GM21360 (cell line): ENCODE results near the gene DDRGK1.
"Not testable (repeated sequence)": the region's sequence is repeated elsewhere in the genome, so short reads cannot be mapped to it uniquely, and the experiment has no call there.

Source experiments
- ATAC-seq: cut with Tn5 transposase; IDR thresholded peaks from one replicate; pipeline ENCODE4 v1.9.1; 2021; ENCODE audit warnings: mild to moderate bottlenecking, moderate library complexity; ENCODE audit not compliant: unreplicated experiment

The DDRGK1 gene

GRCh38 chr20:3188823-3189413 is 15.6 kb downstream of the DDRGK1 start:
- ATAC-seq: no peak

GRCh38 chr20:3187861-3188260 is 16.6 kb downstream of the DDRGK1 start:
- ATAC-seq: not testable (repeated sequence)

- ATAC-seq: no peak
Observed at GRCh38 chr20:3183896-3184612, 20.4 kb downstream of the DDRGK1 start.

- ATAC-seq: not testable (repeated sequence)
Observed at GRCh38 chr20:3182429-3182828, 22.1 kb downstream of the DDRGK1 start.

- no peak for ATAC-seq
Observed at GRCh38 chr20:3181270-3181669, 23.2 kb downstream of the DDRGK1 start.

- no peak for ATAC-seq
Observed at GRCh38 chr20:3180319-3180718, 24.2 kb downstream of the DDRGK1 start.

- ATAC-seq: no peak
Observed at GRCh38 chr20:3177746-3178485, 26.6 kb downstream of the DDRGK1 start.

- no peak for ATAC-seq
Observed at GRCh38 chr20:3175270-3175669, 29.2 kb downstream of the DDRGK1 start.

- ATAC-seq: no peak
Observed at GRCh38 chr20:3174442-3175261, 29.8 kb downstream of the DDRGK1 start.

GRCh38 chr20:3173610-3174441 is 30.7 kb downstream of the DDRGK1 start:
- ATAC-seq: peak; percentile 15

- peak; percentile 75 for ATAC-seq
Observed at GRCh38 chr20:3172933-3173609, 31.4 kb downstream of the DDRGK1 start, which contains the start of gene LZTS3. Gene LZTS3, minus strand, starts transcription at chr20:3173549. Its CDS starts 6,386 bp downstream, at chr20:3167163.

GRCh38 chr20:3172126-3172932 is 32.2 kb downstream of the DDRGK1 start:
- ATAC-seq: no peak

- ATAC-seq: no peak
Observed at GRCh38 chr20:3171391-3172125, 32.9 kb downstream of the DDRGK1 start.

- no peak for ATAC-seq
Observed at GRCh38 chr20:3168829-3169590, 35.5 kb downstream of the DDRGK1 start.

- ATAC-seq: no peak
Observed at GRCh38 chr20:3168079-3168828, 36.2 kb downstream of the DDRGK1 start.

GRCh38 chr20:3167738-3168078 is 36.8 kb downstream of the DDRGK1 start:
- ATAC-seq: no peak

- ATAC-seq: no peak
Observed at GRCh38 chr20:3166913-3167342, 37.6 kb downstream of the DDRGK1 start.
